ENCODE data around the gene TUBGCP6.

GRCh38 chr22:50185375-50186087, 59.3 kb downstream of the TUBGCP6 start, which contains the start of gene TRABD:
- TF ChIP-seq, protein P1, sequence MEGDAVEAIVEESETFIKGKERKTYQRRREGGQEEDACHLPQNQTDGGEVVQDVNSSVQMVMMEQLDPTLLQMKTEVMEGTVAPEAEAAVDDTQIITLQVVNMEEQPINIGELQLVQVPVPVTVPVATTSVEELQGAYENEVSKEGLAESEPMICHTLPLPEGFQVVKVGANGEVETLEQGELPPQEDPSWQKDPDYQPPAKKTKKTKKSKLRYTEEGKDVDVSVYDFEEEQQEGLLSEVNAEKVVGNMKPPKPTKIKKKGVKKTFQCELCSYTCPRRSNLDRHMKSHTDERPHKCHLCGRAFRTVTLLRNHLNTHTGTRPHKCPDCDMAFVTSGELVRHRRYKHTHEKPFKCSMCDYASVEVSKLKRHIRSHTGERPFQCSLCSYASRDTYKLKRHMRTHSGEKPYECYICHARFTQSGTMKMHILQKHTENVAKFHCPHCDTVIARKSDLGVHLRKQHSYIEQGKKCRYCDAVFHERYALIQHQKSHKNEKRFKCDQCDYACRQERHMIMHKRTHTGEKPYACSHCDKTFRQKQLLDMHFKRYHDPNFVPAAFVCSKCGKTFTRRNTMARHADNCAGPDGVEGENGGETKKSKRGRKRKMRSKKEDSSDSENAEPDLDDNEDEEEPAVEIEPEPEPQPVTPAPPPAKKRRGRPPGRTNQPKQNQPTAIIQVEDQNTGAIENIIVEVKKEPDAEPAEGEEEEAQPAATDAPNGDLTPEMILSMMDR (IDR thresholded peaks at IDR 0.05), result no peak
- no peak for TF ChIP-seq POLR2A (IDR thresholded peaks at IDR 0.05)
- no peak for TF ChIP-seq POLR2AphosphoS5 (IDR thresholded peaks at IDR 0.05)

Data from prostate gland (tissue), 2 donors.